ENCODE results near the gene M1AP.

Gene M1AP, protein sequence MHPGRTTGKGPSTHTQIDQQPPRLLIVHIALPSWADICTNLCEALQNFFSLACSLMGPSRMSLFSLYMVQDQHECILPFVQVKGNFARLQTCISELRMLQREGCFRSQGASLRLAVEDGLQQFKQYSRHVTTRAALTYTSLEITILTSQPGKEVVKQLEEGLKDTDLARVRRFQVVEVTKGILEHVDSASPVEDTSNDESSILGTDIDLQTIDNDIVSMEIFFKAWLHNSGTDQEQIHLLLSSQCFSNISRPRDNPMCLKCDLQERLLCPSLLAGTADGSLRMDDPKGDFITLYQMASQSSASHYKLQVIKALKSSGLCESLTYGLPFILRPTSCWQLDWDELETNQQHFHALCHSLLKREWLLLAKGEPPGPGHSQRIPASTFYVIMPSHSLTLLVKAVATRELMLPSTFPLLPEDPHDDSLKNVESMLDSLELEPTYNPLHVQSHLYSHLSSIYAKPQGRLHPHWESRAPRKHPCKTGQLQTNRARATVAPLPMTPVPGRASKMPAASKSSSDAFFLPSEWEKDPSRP

DNA sequence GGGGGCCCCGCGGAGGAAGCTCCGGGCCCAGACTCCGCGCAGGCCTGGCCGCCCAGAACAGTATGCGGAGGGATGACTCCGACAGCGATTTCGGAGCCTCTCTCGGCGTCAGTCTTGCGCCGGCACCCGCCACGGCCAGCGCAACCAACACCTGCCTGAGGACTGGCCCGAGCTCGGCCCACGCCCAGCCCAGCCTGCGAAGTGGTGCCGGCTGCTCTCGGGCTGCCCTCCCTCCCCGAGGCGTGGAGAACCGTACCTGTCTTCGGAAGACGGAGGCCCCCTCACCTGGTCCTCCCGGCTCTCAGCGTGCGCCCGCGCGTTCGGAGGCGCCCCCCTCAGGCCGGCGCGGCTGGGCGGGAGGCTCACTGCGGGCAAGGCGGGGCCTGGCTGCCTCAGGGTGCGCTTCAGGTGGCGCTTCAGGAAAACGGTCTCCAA lies at the start of gene M1AP:
M1AP (minus strand) TSS at position 322 of the 435 bp plus-strand sequence. CDS start 8,055 bp downstream, outside the sequence.
- no peak for DNase-seq (ENCODE audit: low spot score)

DNA sequence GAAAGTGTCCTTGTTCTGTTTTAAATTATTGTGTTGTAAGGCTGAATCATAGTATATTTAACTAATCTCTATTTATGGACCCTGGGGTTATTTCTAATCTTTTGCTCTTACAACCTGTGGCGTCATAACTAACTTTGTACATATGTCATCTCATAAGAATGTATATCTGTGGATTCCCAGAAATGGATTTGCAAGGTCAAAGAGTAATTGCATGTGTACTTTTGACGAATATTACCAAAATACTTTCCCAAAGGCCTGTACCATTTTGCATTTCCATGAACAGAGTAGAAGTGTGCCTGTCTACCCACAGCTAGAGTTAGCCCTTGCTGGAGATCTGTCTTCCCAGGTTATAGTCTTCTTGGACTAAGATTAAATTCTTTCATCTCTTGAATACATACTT lies 48.7 kb upstream of the M1AP start:
- no peak for DNase-seq (ENCODE audit: low spot score)

DNA sequence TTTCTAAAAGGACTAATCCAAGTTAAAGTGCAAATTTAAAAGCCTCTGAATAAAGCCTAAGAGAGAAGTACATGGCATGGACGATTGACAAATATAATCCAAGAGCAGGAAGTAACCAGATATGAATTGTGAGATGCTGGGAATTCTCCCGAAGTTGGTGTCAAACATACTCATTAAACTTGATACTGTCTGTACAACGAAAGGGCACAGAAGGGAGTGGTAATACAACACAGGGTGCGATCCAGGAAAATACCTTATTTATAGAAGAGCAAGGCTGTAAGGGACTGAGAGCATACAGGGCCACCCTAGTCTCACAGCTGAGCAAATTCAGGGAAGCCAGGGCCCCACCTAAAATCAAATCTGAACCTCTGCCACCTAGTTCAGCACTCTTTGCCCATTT lies 47.5 kb upstream of the M1AP start:
- DNase-seq (ENCODE audit: low spot score) = no peak

DNA sequence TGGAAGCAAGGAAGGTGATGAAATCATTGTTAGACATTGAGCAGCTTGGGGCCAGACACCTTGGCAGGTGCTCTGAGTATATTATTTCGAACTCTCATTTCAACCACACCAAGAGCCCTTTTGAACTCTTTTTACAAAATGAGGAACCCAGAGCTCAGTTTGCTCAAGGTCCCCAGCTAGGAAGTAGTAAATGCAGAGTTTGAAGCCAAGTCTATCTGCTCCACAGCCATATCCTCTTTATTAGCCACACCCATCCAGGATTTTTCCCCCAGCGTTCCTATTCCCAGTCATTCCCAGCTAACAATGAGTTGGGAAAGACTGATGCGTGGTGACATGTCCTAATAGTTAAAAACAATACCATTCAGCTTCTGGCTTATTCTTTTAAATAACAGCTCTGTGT lies 46.2 kb upstream of the M1AP start:
- DNase-seq (ENCODE audit: low spot score) = no peak

DNA sequence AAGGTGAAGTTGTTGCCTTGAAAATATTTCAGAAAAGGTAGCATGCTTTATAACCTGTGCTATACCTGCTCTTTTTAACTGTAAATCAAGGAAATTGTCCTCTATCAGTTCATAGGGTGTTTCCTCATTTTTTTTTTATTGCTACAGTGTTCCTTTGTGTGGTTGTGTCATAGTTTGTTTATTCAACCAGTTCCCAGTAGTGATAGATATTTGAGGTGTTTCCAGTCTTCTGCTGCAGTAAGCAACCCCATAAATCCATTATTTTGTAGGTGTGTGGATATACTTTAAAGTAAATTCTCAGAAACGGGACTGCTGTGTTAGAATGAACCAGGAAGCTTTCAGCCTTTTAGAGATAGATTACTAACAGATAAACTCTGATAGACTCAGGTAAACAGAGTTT lies 45.5 kb upstream of the M1AP start:
- no peak for DNase-seq (ENCODE audit: low spot score)

DNA sequence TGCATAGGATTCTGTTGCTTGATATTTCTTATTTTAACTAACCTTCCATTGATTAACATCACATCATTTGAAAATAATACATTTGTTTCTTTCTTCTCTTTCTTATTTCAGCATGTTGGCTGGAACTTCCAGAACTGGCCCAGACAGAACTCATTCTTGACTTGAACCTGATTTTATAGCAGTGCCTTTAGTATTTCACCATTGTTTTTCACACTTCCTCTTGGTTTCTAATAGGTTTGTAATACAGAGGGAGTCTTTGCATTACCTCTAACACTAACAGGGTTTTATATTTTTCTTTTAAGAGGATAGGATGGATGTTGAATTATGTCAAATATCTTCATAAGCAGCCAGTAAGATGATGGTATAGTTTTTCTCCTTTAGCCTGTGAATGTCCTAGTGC lies 45.1 kb upstream of the M1AP start:
- no peak for DNase-seq (ENCODE audit: low spot score)

DNA sequence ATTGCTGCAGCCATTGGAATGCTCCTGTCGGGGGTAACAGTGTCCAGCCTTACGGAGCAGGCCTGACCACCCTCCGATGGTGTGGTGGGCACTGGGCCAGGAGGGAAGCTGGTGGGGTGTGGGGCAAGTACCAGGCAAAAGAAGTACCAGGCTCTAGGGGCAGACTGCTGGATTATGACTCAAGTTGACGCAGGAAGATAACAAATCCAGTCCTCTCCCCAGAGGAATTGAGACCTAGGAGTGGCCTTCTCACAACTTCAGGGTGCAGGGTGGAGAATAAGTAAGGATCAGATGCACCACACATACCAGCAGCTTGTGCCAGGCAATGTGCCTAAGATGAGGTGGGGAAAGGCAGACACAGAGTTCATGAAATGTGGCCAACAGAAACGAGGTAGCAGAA lies 43.8 kb upstream of the M1AP start:
- DNase-seq (ENCODE audit: low spot score) = no peak

DNA sequence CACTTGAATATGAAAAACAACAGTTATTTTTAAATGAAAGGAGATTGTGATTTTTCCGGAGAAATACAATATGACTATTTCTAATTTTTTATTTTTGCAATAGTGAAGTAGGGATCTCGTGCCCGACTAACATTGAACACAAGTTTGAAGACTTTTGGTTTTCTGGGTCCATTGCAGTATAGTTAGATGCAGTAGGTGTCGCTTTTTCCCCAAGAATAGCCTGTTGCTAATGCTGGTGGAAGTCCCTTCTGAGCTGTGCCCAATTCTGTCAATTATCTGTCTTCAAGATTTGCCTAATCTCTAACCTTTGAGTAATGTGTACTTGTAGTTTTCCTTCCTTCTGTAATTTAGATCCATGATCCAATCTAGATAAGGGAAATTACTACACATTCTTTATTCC lies 42.4 kb upstream of the M1AP start:
- no peak for DNase-seq (ENCODE audit: low spot score)

DNA sequence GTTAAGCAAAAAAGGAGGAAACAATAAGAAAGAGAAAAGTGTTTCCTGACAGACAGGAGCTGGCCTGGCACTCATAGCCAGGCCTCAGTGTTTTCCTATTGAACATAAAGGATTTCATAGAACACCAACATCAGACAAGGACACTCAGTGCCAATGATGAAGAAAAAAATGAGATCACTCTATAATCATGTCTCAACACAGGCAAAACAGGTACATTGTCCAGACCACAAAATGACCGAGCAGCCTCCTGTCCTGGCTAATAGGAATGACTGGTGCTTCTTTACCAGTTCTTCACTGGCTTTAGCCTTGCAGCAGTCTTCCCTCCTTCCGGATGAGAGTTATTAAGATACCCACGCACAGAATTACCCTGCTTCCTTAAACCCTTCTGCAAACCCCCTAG lies 41.5 kb upstream of the M1AP start:
- DNase-seq (ENCODE audit: low spot score) = no peak

DNA sequence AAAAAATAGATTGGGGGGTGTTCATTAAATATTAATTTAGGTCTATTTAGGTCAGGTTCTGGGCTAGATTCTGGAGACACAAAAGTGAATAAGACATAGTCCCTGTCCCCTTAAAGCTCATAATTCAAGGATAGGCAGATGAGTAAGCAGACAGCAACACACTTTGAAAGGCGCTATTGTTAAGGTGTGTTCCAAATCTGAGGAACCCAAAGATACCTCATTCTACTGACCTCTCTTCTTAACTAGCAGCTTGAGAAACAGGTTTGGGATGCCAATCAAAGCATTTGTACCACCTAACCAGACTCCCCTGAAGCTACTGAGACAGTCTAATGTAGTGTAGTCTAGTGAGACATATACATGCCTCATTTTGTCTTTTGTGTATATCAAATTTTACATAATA lies 40.8 kb upstream of the M1AP start:
- no peak for DNase-seq (ENCODE audit: low spot score)

DNA sequence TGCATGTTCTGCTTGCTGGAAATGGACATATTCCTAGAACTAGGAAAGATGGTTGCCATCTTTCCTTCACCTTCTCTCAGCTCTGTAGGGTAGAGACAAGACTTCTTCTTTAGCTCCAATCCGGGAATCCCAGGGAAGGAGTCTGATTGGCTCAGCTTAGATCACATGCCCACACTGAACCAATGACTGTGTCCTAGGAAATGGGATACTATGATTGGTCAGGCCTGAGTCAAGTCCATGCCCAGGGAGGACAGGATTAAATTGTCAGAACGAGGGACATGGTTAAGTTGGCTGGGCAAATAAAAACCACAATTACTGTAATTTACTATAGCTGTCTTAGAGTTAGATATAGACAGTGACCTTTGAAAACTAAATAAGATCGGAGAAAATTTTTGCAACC lies 37.3 kb upstream of the M1AP start:
- DNase-seq (ENCODE audit: low spot score) = no peak

DNA sequence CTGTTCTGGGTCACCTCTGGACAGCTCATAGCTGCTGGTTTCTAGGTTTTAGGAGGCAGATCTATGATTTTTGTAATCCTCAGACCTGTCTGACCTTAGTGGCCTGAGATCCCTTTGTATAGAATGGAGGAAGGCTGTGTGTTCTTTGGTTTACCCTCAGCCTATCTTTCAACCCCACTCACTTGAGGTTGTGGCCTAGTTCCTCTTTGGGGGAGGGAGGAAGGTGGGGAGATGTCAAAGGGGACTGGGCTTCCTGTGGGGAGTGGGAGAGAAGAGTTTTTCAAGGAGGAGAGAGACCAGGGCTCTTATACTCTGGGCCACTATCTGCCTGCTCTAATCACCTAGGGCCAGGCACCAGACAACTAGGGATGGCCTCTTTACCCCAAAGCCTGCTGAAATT lies 34.4 kb upstream of the M1AP start:
- no peak for DNase-seq (ENCODE audit: low spot score)

DNA sequence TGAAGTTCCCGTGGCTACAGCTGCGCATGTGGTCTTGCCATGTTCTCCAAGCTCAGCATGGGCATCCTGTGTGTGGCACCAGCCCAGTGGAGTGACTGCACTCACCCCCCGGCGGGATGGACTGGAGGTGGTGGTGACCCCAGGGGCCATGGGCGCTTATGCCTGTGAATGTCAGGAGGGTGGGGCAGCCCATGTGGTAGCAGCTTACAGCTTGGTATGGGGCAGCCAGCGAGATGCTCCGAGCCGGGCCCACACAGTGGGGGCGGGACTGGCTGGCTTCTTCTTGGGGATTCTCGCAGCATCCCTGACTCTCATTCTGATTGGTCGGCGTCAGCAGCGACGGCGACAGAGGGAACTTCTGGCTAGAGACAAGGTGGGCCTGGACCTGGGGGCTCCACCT lies 31.5 kb upstream of the M1AP start:
- DNase-seq (ENCODE audit: low spot score) = no peak

DNA sequence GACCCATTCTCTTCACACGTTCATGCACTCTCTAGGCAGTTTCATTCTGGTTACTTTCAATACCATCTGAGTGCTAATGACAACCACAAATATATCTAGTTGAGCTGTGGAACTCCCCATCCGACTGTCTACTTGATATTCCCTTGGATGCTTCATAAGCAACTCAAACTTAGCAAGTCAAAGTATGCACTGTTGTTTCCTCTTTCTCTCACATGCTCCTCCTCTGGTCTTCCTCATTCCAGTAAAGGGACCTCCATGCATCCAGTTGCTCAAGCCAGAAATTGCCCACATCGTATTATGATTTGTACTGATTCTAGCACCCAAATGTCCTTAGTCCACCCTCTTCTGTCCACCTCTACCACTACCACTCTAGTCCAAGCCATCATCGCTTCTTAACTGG lies 28.2 kb upstream of the M1AP start:
- no peak for DNase-seq (ENCODE audit: low spot score)

DNA sequence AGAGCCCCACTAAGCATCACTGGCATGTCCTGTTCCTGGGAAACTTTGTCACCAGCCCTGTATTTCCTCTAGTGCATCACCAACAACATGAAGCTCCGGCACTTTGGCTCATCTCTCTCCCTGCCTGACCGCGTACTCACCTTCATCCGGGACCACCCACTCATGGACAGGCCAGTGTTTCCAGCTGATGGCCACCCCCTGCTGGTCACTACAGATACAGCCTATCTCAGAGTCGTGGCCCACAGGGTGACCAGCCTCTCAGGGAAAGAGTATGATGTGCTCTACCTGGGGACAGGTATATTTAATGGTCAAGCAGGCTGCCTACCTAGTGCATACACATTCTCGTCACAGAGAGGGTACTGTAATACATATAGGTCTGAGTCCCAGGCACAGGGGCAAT lies 27.0 kb upstream of the M1AP start:
- DNase-seq (ENCODE audit: low spot score) = no peak

DNA sequence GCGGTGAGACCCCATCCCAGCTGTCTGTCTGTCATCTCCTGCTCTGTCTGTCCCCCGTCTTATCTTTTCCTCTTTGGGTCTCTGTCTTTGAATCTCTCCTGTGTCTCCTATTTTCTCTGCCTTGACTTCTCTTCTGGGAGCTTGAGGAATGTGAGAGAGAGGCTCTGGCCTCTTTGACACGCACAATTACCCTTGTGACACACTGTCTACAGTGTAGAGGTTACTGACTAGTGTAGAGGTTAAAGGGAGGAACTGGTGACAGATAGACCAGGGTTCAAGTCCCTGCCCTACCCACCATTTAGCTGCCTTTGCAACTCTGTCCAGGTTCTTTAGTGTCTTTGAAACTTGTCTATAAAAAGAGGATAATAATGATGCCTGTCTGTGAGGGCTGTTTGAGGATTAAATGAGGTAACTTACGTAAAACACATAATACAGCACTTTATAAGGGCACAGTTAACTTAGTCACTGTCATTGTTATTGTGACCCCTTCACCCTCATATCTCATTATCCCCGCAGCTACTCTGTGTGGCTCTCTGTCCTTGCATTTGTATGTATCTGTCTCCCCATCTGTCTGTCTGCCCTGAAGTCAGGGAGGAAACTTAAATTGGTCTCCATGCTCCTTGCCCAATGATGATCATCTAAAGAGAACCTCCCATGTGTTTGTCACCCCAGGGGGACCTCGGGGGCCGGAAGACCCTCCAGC lies 25.8 kb upstream of the M1AP start:
- DNase-seq (ENCODE audit: low spot score) = no peak

DNA sequence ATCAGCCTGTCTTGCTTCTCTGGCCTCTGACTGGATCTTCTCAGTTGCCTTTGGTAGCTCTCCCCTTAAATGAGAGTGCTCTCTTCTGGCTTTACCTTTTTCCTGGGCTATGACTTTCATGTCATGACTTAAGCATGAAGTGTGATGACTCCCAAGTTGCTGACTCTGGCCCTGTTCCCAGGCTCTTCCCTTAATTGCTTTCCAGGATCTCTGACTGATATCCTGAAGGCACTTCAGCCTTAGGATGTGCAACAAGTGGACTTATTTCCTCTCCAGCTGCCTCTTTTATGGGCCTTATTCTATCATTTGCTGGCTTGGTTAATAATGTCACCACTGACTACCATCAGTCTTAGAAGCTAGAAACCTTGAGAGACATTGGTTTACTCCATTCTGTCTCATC lies 23.3 kb upstream of the M1AP start:
- no peak for DNase-seq (ENCODE audit: low spot score)

DNA sequence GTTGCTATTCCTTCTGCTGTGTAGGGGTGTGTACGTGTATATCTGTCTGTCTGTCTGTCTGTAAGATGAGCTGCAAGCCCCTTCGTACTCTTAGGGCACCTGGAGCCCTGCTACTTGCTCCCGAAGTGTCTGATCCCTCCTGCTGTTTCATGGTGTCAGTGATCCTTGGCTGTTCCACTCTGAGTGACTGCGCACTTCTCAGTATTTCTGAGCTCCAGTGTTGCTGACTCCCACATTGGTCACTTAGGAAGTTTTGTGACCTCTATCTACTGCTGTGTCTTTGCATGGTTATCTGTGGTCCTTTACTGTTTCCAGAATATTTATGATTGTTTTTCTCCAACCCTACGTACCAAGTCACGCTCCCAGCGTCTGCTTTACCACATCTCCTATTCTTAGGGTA lies 22.1 kb upstream of the M1AP start:
- no peak for DNase-seq (ENCODE audit: low spot score)

DNA sequence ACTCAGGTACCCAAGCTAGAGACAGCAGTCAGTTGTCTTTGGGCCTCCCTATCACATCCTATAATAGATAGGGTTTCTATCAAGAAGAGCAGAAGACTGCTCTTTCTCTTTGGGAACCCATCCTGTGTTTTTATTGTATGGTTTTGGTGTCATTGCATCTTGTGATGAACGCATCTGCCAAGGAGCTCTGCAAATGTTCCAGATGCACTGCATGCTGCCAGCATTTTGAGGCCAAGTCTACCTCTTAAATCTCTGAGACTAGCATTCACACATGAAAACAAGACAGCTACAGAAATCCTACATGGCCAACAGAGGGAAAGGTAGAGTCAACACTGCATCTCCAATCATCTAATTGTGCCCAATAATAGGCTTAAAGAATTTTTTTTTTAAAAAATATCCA lies 20.0 kb upstream of the M1AP start:
- no peak for DNase-seq (ENCODE audit: low spot score)

DNA sequence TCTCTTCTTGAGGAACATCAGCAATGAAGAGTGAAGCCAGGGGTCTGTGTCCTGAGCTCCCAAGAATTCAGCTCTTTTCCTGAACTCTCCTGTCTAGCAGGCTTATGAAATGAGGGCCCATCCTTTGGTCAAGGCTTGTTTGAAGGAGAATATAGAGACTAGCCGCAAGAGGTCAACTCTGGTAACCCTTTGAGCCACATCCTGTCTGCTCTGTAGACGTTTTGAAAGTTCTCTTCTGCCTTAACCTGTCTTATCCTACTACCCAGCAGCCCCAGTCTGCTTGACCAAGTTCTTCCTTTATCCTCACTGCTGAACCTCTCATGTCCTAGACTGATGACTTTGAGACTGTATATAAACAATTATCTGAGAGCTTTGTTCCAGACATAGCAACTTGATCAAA lies 11.3 kb upstream of the M1AP start:
- DNase-seq (ENCODE audit: low spot score) = no peak

DNA sequence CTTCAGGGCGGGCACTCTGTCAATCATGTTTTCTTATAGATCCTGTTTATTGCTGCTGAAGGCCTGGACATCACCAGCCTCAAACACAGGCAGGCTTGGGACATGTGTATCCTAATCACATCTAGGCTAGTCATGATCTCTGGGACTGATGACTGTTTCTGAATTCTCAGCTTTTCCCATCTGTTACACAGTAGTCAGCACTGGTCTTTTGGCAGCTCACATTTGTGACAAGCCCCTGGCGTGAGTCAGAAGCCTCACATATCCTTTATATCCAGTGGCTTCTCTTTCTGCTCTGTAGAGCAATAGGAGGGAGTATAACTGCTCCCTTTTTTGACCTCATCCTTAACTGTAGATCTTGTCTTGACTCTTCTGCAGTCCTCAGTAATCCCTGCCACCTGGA lies 10.4 kb upstream of the M1AP start:
- no peak for DNase-seq (ENCODE audit: low spot score)

DNA sequence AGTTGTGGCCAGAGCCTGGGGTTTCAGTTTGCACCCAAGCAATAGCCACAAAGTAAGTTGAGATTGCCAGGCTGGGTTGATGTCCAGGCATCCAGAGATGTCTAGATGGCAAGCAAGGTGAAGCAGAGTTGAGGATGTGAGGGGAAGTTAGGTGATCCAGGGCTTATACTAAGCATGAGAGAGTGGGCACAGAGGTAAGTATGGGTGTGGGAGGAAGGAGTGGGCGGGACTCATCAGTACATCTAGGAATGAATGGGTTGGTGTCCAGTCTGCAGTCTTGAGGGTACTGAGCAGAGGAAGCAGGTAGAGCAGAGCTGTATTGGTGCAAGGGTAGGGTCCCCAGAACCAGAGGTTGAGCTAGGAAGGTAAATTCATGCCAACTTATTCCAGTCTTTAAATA lies 7.4 kb upstream of the M1AP start:
- no peak for DNase-seq (ENCODE audit: low spot score)

Data from left forelimb (tissue), 1 donor.